DOHH2 (cell line): ENCODE results near the gene ATG4B.
"Not testable (repeated sequence)": the region's sequence is repeated elsewhere in the genome, so short reads cannot be mapped to it uniquely, and the experiment has no call there.

Experiments used
- H3F3A ChIP-seq: fragments of 200-600 bp; sonication (generic), shearing (Covaris generic); 2 replicates; pipeline ENCODE4 v1.6.0; 2016; ENCODE audit warnings: antibody characterized with exemption, mild to moderate bottlenecking; ENCODE audit not compliant: control insufficient read depth, insufficient read depth
- H3K27ac ChIP-seq: fragments of 200-600 bp; sonication (generic); 2 replicates; pipeline ENCODE4 v1.5.1; 2014; ENCODE audit warnings: low read depth, mild to moderate bottlenecking, low read length, moderate library complexity
- H3K27me3 ChIP-seq: fragments of 200-600 bp; sonication (generic); 2 replicates; pipeline ENCODE4 v1.6.1; 2014; ENCODE audit warnings: mild to moderate bottlenecking, low read length, mixed read lengths; ENCODE audit not compliant: control insufficient read depth
- H3K36me3 ChIP-seq: fragments of 200-600 bp; sonication (generic); 2 replicates; pipeline ENCODE4 v1.6.1; 2014; ENCODE audit warnings: mild to moderate bottlenecking, low read length, moderate library complexity, mixed read lengths; ENCODE audit not compliant: control insufficient read depth
- H3K4me1 ChIP-seq: fragments of 200-600 bp; sonication (generic); 2 replicates; pipeline ENCODE4 v1.6.1; 2014; ENCODE audit warnings: mild to moderate bottlenecking, low read length, mixed read lengths; ENCODE audit not compliant: control insufficient read depth
- H3K4me2 ChIP-seq: fragments of 200-600 bp; sonication (generic); 2 replicates; pipeline ENCODE4 v1.6.0; 2014; ENCODE audit warnings: mild to moderate bottlenecking, low read length, moderate library complexity
- H3K4me3 ChIP-seq: fragments of 200-600 bp; sonication (generic); 2 replicates; pipeline ENCODE4 v1.5.1; 2014; ENCODE audit warnings: mild to moderate bottlenecking, low read length, mixed read lengths
- H3K79me2 ChIP-seq: fragments of 200-600 bp; sonication (generic); 2 replicates; pipeline ENCODE4 v1.6.1; 2014; ENCODE audit warnings: mild to moderate bottlenecking, low read length, mixed read lengths; ENCODE audit not compliant: control insufficient read depth
- H3K9me2 ChIP-seq: fragments of 200-600 bp; sonication (generic); replicated peaks from 2 replicates; pipeline ENCODE4 v1.6.1; 2014; ENCODE audit warnings: mild to moderate bottlenecking, low read length, mixed read lengths; ENCODE audit not compliant: control insufficient read depth
- H3K9me3 ChIP-seq: fragments of 200-600 bp; sonication (generic); 2 replicates; pipeline ENCODE4 v1.6.1; 2014; ENCODE audit warnings: antibody characterized with exemption, low read length, mixed read lengths; ENCODE audit not compliant: control insufficient read depth, insufficient read depth
- H4K20me1 ChIP-seq: fragments of 200-600 bp; sonication (generic); 2 replicates; pipeline ENCODE4 v1.6.0; 2014; ENCODE audit warnings: low read depth, mild to moderate bottlenecking, antibody characterized with exemption, low read length, moderate library complexity; ENCODE audit not compliant: control insufficient read depth, insufficient read depth
- EZH2phosphoT487 ChIP-seq: fragments of 200-600 bp; sonication (generic); IDR thresholded peaks from 2 replicates; pipeline ENCODE4 v1.6.1; 2017; ENCODE audit warnings: borderline replicate concordance, mild to moderate bottlenecking, antibody characterized with exemption, low read length, moderate library complexity, mixed read lengths
- TF ChIP-seq, protein P1 (sequence below): fragments of 200-600 bp; sonication (generic); IDR thresholded peaks from one replicate; pipeline ENCODE4 v1.5.1; 2014; ENCODE audit warnings: antibody characterized with exemption, mild to moderate bottlenecking, low read depth, low read length; ENCODE audit not compliant: poor library complexity, severe bottlenecking

The ATG4B gene

DNA sequence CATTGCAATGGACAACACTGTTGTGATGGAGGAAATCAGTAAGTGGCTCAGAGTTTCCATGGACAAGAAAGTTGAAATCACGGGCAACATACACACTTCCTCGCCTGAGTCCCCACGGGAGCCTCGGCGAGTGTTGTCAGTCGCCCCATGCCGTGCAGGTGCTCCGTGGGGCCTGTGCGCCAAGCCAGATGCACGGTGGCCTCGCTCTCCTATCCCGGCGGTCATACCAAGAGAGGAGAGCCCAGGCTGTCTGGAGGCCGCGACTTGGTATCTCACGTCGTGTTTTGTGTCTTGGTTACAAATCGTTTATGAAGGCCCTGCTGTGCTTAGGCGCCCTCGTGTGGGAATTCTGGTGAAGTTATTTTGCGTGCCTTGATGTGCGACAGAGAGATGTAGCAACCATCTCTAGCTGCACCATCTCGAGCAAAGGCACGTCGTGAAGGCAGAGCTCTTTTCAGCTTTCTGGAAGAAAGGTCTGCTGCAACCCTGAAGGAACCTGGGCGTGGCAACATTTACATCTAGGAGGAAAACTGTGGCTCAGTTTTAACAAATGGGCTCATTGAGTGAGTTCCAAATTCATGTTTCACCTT, 21.8 kb downstream of the ATG4B start:
- Histone ChIP-seq H3K36me3 (peaks cover 49% of the 10 kb centered on the region), H3K4me2 (no peak overlapping the region), H3K27me3 (no peaks in the 10 kb centered on the region), H3K4me1 (no peaks in the 10 kb centered on the region), H3K4me3 (no peak overlapping the region), H3K79me2 (no peaks in the 10 kb centered on the region), H3K9me3 (no peaks in the 10 kb centered on the region), H3K9me2 (no peaks in the 10 kb centered on the region), H3K27ac (no peak overlapping the region), H4K20me1 (no peaks in the 10 kb centered on the region), H3F3A (no peaks in the 10 kb centered on the region)
- no peak for TF ChIP-seq EZH2phosphoT487
- TF ChIP-seq, protein P1, sequence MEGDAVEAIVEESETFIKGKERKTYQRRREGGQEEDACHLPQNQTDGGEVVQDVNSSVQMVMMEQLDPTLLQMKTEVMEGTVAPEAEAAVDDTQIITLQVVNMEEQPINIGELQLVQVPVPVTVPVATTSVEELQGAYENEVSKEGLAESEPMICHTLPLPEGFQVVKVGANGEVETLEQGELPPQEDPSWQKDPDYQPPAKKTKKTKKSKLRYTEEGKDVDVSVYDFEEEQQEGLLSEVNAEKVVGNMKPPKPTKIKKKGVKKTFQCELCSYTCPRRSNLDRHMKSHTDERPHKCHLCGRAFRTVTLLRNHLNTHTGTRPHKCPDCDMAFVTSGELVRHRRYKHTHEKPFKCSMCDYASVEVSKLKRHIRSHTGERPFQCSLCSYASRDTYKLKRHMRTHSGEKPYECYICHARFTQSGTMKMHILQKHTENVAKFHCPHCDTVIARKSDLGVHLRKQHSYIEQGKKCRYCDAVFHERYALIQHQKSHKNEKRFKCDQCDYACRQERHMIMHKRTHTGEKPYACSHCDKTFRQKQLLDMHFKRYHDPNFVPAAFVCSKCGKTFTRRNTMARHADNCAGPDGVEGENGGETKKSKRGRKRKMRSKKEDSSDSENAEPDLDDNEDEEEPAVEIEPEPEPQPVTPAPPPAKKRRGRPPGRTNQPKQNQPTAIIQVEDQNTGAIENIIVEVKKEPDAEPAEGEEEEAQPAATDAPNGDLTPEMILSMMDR, result peak; percentile 62

DNA sequence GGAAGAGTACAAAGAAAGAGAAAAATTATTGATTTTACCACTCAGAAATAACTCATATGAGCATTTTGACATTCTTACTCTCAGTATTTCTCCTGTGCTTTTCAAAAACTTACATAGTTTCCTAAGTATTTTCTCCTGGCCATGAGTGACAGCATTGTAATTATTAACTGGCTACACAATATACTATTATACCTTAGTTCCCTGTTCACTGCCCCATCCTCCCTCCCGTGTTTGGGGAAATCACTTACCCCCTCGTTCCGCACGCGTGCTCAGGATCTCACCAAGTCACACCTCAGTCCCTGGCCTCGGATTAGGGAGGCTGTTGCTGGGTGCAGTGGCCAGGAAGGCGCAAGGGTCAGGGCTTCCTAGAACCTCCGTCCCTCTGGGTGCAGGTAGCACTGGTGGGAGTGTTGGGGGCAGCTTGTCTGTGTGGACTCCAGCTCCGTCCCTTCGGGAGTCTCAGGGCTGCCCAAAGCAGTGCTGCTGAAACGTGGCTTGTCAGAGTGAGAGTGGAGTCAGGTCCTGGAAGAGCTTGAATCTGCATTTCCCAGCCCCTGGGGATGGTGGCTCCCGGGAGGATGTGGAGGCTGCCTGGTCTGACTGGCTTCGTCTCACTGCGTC, 23.2 kb downstream of the ATG4B start:
- TF ChIP-seq, protein P1, result no peak
- TF ChIP-seq EZH2phosphoT487, result no peak
- Histone ChIP-seq H3K27ac (no peak overlapping the region), H3K4me1 (no peaks in the 10 kb centered on the region), H3K36me3 (peaks cover 36% of the 10 kb centered on the region), H3K9me2 (no peaks in the 10 kb centered on the region), H3K4me2 (no peak overlapping the region), H3K79me2 (no peaks in the 10 kb centered on the region), H3K27me3 (no peaks in the 10 kb centered on the region), H4K20me1 (no peaks in the 10 kb centered on the region; the same call in 1 of the 2 replicates), H3K9me3 (no peaks in the 10 kb centered on the region), H3F3A (no peaks in the 10 kb centered on the region), H3K4me3 (no peak overlapping the region)

DNA sequence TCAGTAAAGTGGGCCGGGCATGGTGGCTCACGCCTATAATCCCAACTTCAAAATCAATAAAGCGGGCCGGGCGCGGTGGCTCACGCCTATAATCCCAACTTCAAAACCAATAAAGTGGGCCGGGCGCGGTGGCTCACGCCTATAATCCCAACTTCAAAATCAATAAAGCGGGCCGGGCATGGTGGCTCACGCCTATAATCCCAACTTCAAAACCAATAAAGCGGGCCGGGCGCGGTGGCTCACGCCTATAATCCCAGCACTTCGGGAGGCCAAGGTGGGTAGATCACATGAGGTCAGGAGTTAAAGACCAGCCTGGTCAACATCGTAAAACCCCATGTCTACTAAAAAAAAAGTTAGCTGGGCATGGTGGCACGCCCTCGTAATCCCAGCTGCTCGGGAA, 25.2 kb downstream of the ATG4B start:
- not testable (repeated sequence) for H4K20me1 ChIP-seq, H3K27me3 ChIP-seq, H3F3A ChIP-seq, H3K4me1 ChIP-seq, H3K4me3 ChIP-seq, H3K27ac ChIP-seq, H3K9me2 ChIP-seq, H3K4me2 ChIP-seq, H3K9me3 ChIP-seq, H3K79me2 ChIP-seq
- H3K36me3 ChIP-seq, result peaks cover 36% of the 10 kb centered on the region

GRCh38 chr2:241665731-241666440, 28.4 kb downstream of the ATG4B start:
- peaks cover 26% of the 10 kb centered on the region for H3K36me3 ChIP-seq
- TF ChIP-seq EZH2phosphoT487, result no peak
- TF ChIP-seq, protein P1, result no peak
- H3K9me2 ChIP-seq, result no peaks in the 10 kb centered on the region
- H3K4me1 ChIP-seq, result no peaks in the 10 kb centered on the region
- no peaks in the 10 kb centered on the region; the same call in 1 of the 2 replicates for H4K20me1 ChIP-seq
- no peak overlapping the region for H3K27ac ChIP-seq
- H3K4me2 ChIP-seq, result no peak overlapping the region
- no peaks in the 10 kb centered on the region for H3K79me2 ChIP-seq
- H3F3A ChIP-seq, result no peaks in the 10 kb centered on the region
- no peaks in the 10 kb centered on the region for H3K27me3 ChIP-seq
- H3K9me3 ChIP-seq, result no peaks in the 10 kb centered on the region
- no peak overlapping the region for H3K4me3 ChIP-seq
